Measurements from ENCODE around the gene JMJD4. TPM values are rescaled to one million over a fixed set of nuclear protein-coding genes. Genes with fewer than 3 reads are reported as not detected.
"Not testable (repeated sequence)": the region's sequence is repeated elsewhere in the genome, so short reads cannot be mapped to it uniquely, and the experiment has no call there.

JMJD4 gene
- total RNA-seq, 1 donor from 2014 or later, result 26.6 TPM

- Mint-ChIP-seq H3K27me3 (ENCODE audit: unreplicated experiment) (peaks cover 11% of the 10 kb centered on the region), H3K4me3 (ENCODE audit: unreplicated experiment) (no peak overlapping the region), H3K36me3 (ENCODE audit: unreplicated experiment) (peaks cover 5% of the 10 kb centered on the region), H3K4me1 (ENCODE audit: low read depth, unreplicated experiment) (peaks cover 7% of the 10 kb centered on the region), H3K9me3 (ENCODE audit: unreplicated experiment) (peaks cover 6% of the 10 kb centered on the region), H3K27ac (ENCODE audit: unreplicated experiment) (no peak overlapping the region)
- no peak for DNase-seq
- no peak for TF ChIP-seq CTCF (IDR thresholded peaks at IDR 0.05; ENCODE audit: partially characterized antibody, unreplicated experiment)
Measured at GRCh38 chr1:227726318-227726717, 8.8 kb downstream of the JMJD4 start.

GRCh38 chr1:227725046-227725445 lies 10.1 kb downstream of the JMJD4 start:
- Mint-ChIP-seq H3K27ac (ENCODE audit: unreplicated experiment) (no peak overlapping the region), H3K4me1 (ENCODE audit: low read depth, unreplicated experiment) (peaks cover 4% of the 10 kb centered on the region), H3K27me3 (ENCODE audit: unreplicated experiment) (peaks cover 12% of the 10 kb centered on the region), H3K36me3 (ENCODE audit: unreplicated experiment) (peaks cover 6% of the 10 kb centered on the region), H3K9me3 (ENCODE audit: unreplicated experiment) (peaks cover 16% of the 10 kb centered on the region), H3K4me3 (ENCODE audit: unreplicated experiment) (no peak overlapping the region)
- TF ChIP-seq CTCF (IDR thresholded peaks at IDR 0.05; ENCODE audit: partially characterized antibody, unreplicated experiment), result no peak
- no peak for DNase-seq

- Mint-ChIP-seq H3K9me3 (ENCODE audit: unreplicated experiment) (peaks cover 19% of the 10 kb centered on the region), H3K27me3 (ENCODE audit: unreplicated experiment) (peaks cover 12% of the 10 kb centered on the region), H3K4me1 (ENCODE audit: low read depth, unreplicated experiment) (peaks cover 4% of the 10 kb centered on the region), H3K4me3 (ENCODE audit: unreplicated experiment) (no peak overlapping the region), H3K36me3 (ENCODE audit: unreplicated experiment) (peaks cover 13% of the 10 kb centered on the region), H3K27ac (ENCODE audit: unreplicated experiment) (no peak overlapping the region)
- DNase-seq, result no peak
- no peak for TF ChIP-seq CTCF (IDR thresholded peaks at IDR 0.05; ENCODE audit: partially characterized antibody, unreplicated experiment)
Measured at GRCh38 chr1:227723474-227723873, 11.6 kb downstream of the JMJD4 start.

- TF ChIP-seq CTCF (IDR thresholded peaks at IDR 0.05; ENCODE audit: partially characterized antibody, unreplicated experiment), result no peak
- peaks cover 32% of the 10 kb centered on the region for H3K36me3 Mint-ChIP-seq (ENCODE audit: unreplicated experiment)
Measured at GRCh38 chr1:227718932-227719331, 16.2 kb downstream of the JMJD4 start.

GRCh38 chr1:227712648-227713047 lies 22.5 kb downstream of the JMJD4 start:
- H3K36me3 Mint-ChIP-seq (ENCODE audit: unreplicated experiment), result peaks cover 24% of the 10 kb centered on the region
- no peak overlapping the region for H3K4me3 Mint-ChIP-seq (ENCODE audit: unreplicated experiment)
- H3K4me1 Mint-ChIP-seq (ENCODE audit: low read depth, unreplicated experiment), result no peaks in the 10 kb centered on the region
- no peak for DNase-seq
- H3K27me3 Mint-ChIP-seq (ENCODE audit: unreplicated experiment), result no peaks in the 10 kb centered on the region
- no peak for TF ChIP-seq CTCF (IDR thresholded peaks at IDR 0.05; ENCODE audit: partially characterized antibody, unreplicated experiment)
- peaks cover 22% of the 10 kb centered on the region for H3K9me3 Mint-ChIP-seq (ENCODE audit: unreplicated experiment)
- no peak overlapping the region for H3K27ac Mint-ChIP-seq (ENCODE audit: unreplicated experiment)

More at GRCh38 chr1:227718932-227719331, 16.2 kb downstream of the JMJD4 start:
- H3K4me3 Mint-ChIP-seq (ENCODE audit: unreplicated experiment), result no peak overlapping the region
- peaks cover 29% of the 10 kb centered on the region for H3K9me3 Mint-ChIP-seq (ENCODE audit: unreplicated experiment)
- H3K4me1 Mint-ChIP-seq (ENCODE audit: low read depth, unreplicated experiment), result no peaks in the 10 kb centered on the region
- H3K27me3 Mint-ChIP-seq (ENCODE audit: unreplicated experiment), result peaks cover 3% of the 10 kb centered on the region
- no peak overlapping the region for H3K27ac Mint-ChIP-seq (ENCODE audit: unreplicated experiment)
- DNase-seq, result no peak

- not testable (repeated sequence) for H3K27me3 Mint-ChIP-seq (ENCODE audit: unreplicated experiment); H3K27ac Mint-ChIP-seq (ENCODE audit: unreplicated experiment); H3K4me3 Mint-ChIP-seq (ENCODE audit: unreplicated experiment); DNase-seq; H3K4me1 Mint-ChIP-seq (ENCODE audit: low read depth, unreplicated experiment)
- H3K36me3 Mint-ChIP-seq (ENCODE audit: unreplicated experiment), result peaks cover 14% of the 10 kb centered on the region
- H3K9me3 Mint-ChIP-seq (ENCODE audit: unreplicated experiment), result peaks cover 15% of the 10 kb centered on the region
Measured at GRCh38 chr1:227710474-227710873, 24.6 kb downstream of the JMJD4 start.

All from glutamatergic neuron (in vitro differentiated cells).